ENCODE results near the gene MEF2A.

The MEF2A gene

DNA sequence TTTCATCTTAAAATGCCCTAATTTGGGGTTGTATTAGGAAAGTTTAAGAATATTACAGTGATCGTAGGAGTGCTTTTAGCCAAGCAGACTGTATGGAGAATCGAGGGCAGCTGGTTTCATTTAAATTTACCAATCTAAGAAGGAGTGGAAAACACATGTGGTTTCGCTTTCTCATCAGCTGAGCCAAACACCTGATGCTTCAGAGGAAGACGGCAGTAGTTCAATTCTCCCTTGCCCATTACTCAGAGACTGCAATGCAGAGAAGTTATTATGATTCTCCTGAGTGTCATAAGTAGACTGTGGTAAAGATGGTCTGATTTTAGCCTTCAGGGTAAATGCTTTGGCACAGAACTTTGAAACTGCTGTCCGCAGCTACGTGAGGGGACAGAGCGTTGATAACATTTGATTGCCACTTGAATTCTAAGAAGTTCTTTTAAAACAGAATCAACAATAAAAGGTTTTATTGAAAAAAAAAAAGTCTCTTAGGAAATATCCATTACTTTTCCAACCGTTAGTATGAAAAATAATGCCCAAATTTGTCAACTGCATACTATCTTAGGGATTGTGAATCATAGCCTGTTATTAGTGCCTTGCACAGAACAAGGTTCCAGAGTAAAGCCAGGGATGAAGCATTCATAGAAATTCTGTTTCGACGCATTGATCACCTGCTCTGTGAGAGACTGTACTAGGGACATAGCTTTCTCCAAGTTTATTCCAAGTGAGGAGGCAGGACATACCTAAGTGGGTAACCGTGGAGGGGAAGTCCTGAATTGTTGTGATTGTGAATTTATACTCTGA is 141.9 kb downstream of the MEF2A start:
- Histone ChIP-seq H3K4me2 (ENCODE audit: low read length) (no peak overlapping the region), H3K27me3 (ENCODE audit: control insufficient read depth, insufficient read depth, low read length) (no peaks in the 10 kb centered on the region), H3K4me1 (no peaks in the 10 kb centered on the region), H3K9ac (no peak overlapping the region), H3K9me3 (ENCODE audit: control insufficient read depth, low read length) (no peaks in the 10 kb centered on the region), H3K79me2 (no peaks in the 10 kb centered on the region), H2AFZ (no peak overlapping the region), H3K27ac (no peak overlapping the region), H3K4me3 (ENCODE audit: low read depth, low read length) (no peak overlapping the region), H3K36me3 (ENCODE audit: control insufficient read depth, insufficient read depth, low read length) (no peaks in the 10 kb centered on the region)
- TF ChIP-seq, protein P1, sequence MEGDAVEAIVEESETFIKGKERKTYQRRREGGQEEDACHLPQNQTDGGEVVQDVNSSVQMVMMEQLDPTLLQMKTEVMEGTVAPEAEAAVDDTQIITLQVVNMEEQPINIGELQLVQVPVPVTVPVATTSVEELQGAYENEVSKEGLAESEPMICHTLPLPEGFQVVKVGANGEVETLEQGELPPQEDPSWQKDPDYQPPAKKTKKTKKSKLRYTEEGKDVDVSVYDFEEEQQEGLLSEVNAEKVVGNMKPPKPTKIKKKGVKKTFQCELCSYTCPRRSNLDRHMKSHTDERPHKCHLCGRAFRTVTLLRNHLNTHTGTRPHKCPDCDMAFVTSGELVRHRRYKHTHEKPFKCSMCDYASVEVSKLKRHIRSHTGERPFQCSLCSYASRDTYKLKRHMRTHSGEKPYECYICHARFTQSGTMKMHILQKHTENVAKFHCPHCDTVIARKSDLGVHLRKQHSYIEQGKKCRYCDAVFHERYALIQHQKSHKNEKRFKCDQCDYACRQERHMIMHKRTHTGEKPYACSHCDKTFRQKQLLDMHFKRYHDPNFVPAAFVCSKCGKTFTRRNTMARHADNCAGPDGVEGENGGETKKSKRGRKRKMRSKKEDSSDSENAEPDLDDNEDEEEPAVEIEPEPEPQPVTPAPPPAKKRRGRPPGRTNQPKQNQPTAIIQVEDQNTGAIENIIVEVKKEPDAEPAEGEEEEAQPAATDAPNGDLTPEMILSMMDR (IDR thresholded peaks at IDR 0.05): no peak

DNA sequence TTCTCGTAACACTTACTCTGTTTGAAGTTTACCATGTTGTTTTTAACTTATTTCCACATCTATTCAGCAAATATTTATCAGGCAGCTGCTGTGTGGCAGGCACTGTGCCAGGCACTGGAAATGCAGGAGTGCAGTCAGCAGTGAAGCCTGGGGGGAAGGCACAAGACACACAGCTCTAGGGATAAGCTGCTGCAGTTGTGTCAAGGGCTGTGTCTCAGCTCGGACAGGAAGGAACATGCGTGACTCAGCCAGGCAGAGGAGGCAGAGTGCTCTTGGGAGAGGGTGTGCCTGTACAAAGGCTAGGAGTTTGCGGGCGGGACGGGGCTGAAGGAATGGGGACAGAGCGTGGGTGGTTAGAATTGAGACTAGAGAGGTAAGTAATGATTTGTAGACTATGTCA is 142.8 kb downstream of the MEF2A start:
- H3K79me2 ChIP-seq: no peaks in the 10 kb centered on the region
- peak overlapping the region; percentile 34 for H3K4me2 ChIP-seq (ENCODE audit: low read length)
- H3K4me1 ChIP-seq: no peaks in the 10 kb centered on the region
- no peak overlapping the region for H2AFZ ChIP-seq
- H3K36me3 ChIP-seq (ENCODE audit: control insufficient read depth, insufficient read depth, low read length): no peaks in the 10 kb centered on the region
- H3K9ac ChIP-seq: no peak overlapping the region
- no peaks in the 10 kb centered on the region for H3K27me3 ChIP-seq (ENCODE audit: control insufficient read depth, insufficient read depth, low read length)
- no peaks in the 10 kb centered on the region for H3K9me3 ChIP-seq (ENCODE audit: control insufficient read depth, low read length)
- H3K27ac ChIP-seq: no peak overlapping the region
- H3K4me3 ChIP-seq (ENCODE audit: low read depth, low read length): no peak overlapping the region
- TF ChIP-seq, protein P1 (IDR thresholded peaks at IDR 0.05): no peak

DNA sequence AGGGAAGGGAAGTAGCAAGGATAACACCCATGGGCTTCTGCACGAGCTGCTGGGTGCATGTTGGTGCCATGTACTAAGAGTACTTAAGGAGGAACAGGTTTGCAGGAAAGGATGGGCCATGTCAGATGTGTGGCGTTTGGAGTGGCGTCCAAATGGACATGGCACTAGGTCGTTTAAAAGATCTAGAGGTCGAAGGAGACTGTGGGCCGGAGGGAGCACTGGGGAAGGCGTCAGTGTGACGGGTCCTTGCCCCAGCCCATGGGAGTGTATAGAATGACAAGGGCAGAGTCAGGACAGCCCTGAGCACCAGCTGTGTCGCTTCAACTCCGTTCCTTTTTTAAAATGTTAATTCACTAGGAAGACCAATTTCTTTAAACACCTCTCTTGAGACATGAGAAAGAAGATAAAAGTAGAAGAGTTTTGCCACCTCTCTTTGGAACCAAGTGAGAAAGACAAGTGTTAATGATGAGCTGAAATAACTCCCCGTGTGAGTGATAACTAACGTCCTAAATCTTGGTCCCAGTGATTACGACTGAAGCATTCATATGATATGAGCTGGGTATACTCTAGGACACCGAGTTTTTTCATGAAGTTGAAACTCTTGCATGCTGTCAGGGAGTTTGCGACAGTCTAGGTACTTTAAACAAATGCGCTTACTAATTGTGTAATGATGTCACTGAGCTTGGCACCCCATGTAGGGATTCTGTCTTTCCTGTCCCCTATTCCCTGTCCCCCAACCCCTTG is 143.6 kb downstream of the MEF2A start:
- H3K27ac ChIP-seq: no peak overlapping the region
- H3K4me3 ChIP-seq (ENCODE audit: low read depth, low read length): no peak overlapping the region
- no peak overlapping the region for H3K4me2 ChIP-seq (ENCODE audit: low read length)
- H3K79me2 ChIP-seq: no peaks in the 10 kb centered on the region
- no peaks in the 10 kb centered on the region for H3K27me3 ChIP-seq (ENCODE audit: control insufficient read depth, insufficient read depth, low read length)
- no peak overlapping the region for H2AFZ ChIP-seq
- no peaks in the 10 kb centered on the region for H3K4me1 ChIP-seq
- H3K36me3 ChIP-seq (ENCODE audit: control insufficient read depth, insufficient read depth, low read length): no peaks in the 10 kb centered on the region
- no peak overlapping the region for H3K9ac ChIP-seq
- TF ChIP-seq, protein P1 (IDR thresholded peaks at IDR 0.05): no peak
- H3K9me3 ChIP-seq (ENCODE audit: control insufficient read depth, low read length): no peaks in the 10 kb centered on the region

DNA sequence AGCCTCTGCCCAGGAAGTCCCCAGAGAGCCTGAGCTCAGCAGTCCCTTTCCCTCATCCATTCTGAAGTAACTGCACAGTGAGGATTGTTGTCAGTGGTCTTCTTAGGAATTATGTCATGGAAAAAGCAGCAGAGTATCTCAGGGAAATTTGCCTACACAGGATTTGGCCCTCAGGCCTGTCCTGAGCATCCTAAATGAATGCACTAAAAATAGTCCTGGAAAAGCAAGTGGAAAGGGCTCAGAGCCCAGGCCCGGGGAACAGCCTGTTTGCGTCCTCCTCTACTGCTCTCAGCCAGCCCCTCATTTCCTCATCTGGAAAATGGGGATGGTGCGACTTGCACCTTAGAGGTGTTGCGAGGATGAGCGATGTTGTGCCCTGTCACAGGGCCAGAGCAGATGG is 145.8 kb downstream of the MEF2A start:
- no peak overlapping the region for H3K9ac ChIP-seq
- no peak overlapping the region for H2AFZ ChIP-seq
- no peaks in the 10 kb centered on the region for H3K9me3 ChIP-seq (ENCODE audit: control insufficient read depth, low read length)
- no peak overlapping the region for H3K4me3 ChIP-seq (ENCODE audit: low read depth, low read length)
- no peak overlapping the region for H3K27ac ChIP-seq
- H3K36me3 ChIP-seq (ENCODE audit: control insufficient read depth, insufficient read depth, low read length): no peaks in the 10 kb centered on the region
- TF ChIP-seq, protein P1 (IDR thresholded peaks at IDR 0.05): no peak
- H3K4me2 ChIP-seq (ENCODE audit: low read length): no peak overlapping the region
- no peaks in the 10 kb centered on the region for H3K4me1 ChIP-seq
- no peaks in the 10 kb centered on the region for H3K79me2 ChIP-seq
- H3K27me3 ChIP-seq (ENCODE audit: control insufficient read depth, insufficient read depth, low read length): no peaks in the 10 kb centered on the region

All from parathyroid adenoma (tissue), 2 donors.